H1 (cell line): ENCODE data around the gene TNNT1. TPM values are rescaled to one million over a fixed set of nuclear protein-coding genes. Genes with fewer than 3 reads are reported as not detected.

Experiments
- CTCF ChIA-PET: fragments of 300-600 bp; sonication (Branson Sonifier 250); formaldehyde crosslinking; loops from one replicate; lab custom pipeline; 2021; ENCODE audit not compliant: partially characterized antibody; lab: Charles Lee
- POLR2A ChIA-PET: fragments of 300-600 bp; sonication (Branson Sonifier 250); formaldehyde crosslinking; loops from one replicate; lab custom pipeline; 2021; ENCODE audit warnings: inconsistent platforms; ENCODE audit not compliant: partially characterized antibody; lab: Charles Lee
- DNase-seq, 2 experiments: peaks; one replicate each; pipeline versions ENCODE4 v3.0.0 to v3.0.0-alpha.2; 2010 to 2022; ENCODE audit warnings: low spot score in 2 of 2, low read depth in 1 of 2, mixed read lengths in 1 of 2
- FAIRE-seq: peaks from 2 replicates; lab custom pipeline; 2011; peaks lifted over from hg19 to GRCh38; lab: Jason Lieb, UNC
- H2AFZ ChIP-seq: 2 replicates; pipeline ENCODE4 v1.8.1; 2012; ENCODE audit warnings: low read length, inconsistent platforms
- H2AK5ac ChIP-seq: 2 replicates; pipeline ENCODE4 v1.6.1; 2013; ENCODE audit warnings: low read depth, low read length
- H2BK120ac ChIP-seq: replicated peaks from 2 replicates; pipeline ENCODE3; 2013; ENCODE audit warnings: low read depth, low read length, inconsistent platforms
- H2BK12ac ChIP-seq: 2 replicates; pipeline ENCODE4 v1.6.1; 2013; ENCODE audit warnings: low read depth, low read length
- H2BK15ac ChIP-seq: 2 replicates; pipeline ENCODE4 v1.6.1; 2013; ENCODE audit warnings: low read length
- H2BK20ac ChIP-seq: 2 replicates; pipeline ENCODE4 v1.6.1; 2013; ENCODE audit warnings: low read length
- H2BK5ac ChIP-seq: 2 replicates; pipeline ENCODE4 v1.6.1; 2013; ENCODE audit warnings: low read depth, low read length
- H3K14ac ChIP-seq: 2 replicates; pipeline ENCODE4 v1.6.1; 2013; ENCODE audit warnings: inconsistent platforms; ENCODE audit not compliant: insufficient read length
- H3K18ac ChIP-seq: 2 replicates; pipeline ENCODE4 v1.6.1; 2013; ENCODE audit warnings: low read length; ENCODE audit errors: extremely low read depth
- H3K23ac ChIP-seq: 2 replicates; pipeline ENCODE4 v1.6.1; 2013; ENCODE audit warnings: inconsistent platforms; ENCODE audit not compliant: insufficient read length
- H3K23me2 ChIP-seq: 2 replicates; pipeline ENCODE4 v1.6.1; 2013; ENCODE audit warnings: low read depth, low read length
- H3K27ac ChIP-seq: 2 replicates; pipeline ENCODE4 v1.6.1; 2011; ENCODE audit warnings: low read depth, low read length, inconsistent platforms
- H3K27me3 ChIP-seq, 4 experiments: replicated peaks in 1 of 4; 1 replicate in 1 of 4; 2 replicates in 3 of 4; pipeline versions ENCODE4 v1.6.1 to v1.8.1; 2011 to 2013; ENCODE audit warnings: low read length in 3 of 4, mild to moderate bottlenecking in 3 of 4, inconsistent platforms in 2 of 4, mixed read lengths in 2 of 4, moderate library complexity in 1 of 4; ENCODE audit not compliant: control insufficient read depth in 3 of 4, insufficient read depth in 3 of 4; ENCODE audit errors: extremely low read depth in 1 of 4
- H3K36me3 ChIP-seq, 4 experiments: 2 replicates each; pipeline versions ENCODE4 v1.6.1 to v1.8.1; 2011 to 2013; ENCODE audit warnings: mild to moderate bottlenecking in 4 of 4, low read length in 3 of 4, moderate library complexity in 2 of 4, control low read depth in 1 of 4, inconsistent platforms in 1 of 4; ENCODE audit not compliant: insufficient read depth in 4 of 4, control insufficient read depth in 2 of 4
- H3K4ac ChIP-seq: replicated peaks from 2 replicates; pipeline ENCODE3; 2013; ENCODE audit warnings: low read length, low read depth, mixed read lengths, inconsistent platforms; ENCODE audit not compliant: insufficient read length
- H3K4me1 ChIP-seq, 4 experiments: replicated peaks in 1 of 4; 1 replicate in 1 of 4; 2 replicates in 3 of 4; pipeline versions ENCODE4 v1.6.1 to v1.8.1; 2011 to 2013; ENCODE audit warnings: low read length in 3 of 4, inconsistent platforms in 2 of 4, mixed read lengths in 1 of 4; ENCODE audit not compliant: insufficient read depth in 4 of 4, control insufficient read depth in 3 of 4
- H3K4me2 ChIP-seq, 2 experiments: 2 replicates each; pipeline versions ENCODE4 v1.6.1 to v1.8.1; 2011 to 2013; ENCODE audit warnings: low read depth in 2 of 2, low read length in 2 of 2, control low read depth in 1 of 2, inconsistent platforms in 1 of 2, mild to moderate bottlenecking in 1 of 2; ENCODE audit not compliant: insufficient read depth in 1 of 2
- H3K4me3 ChIP-seq, 4 experiments: fragments of 200-600, 300-600 bp in 1 of 4; sonication (generic), shearing (Covaris generic), sonication (Bioruptor Twin) in 1 of 4; 2 replicates each; pipeline versions ENCODE4 v1.5.1 to v1.8.1; 2011 to 2016; ENCODE audit warnings: low read length in 4 of 4, low read depth in 3 of 4, control low read depth in 2 of 4, inconsistent platforms in 2 of 4, mild to moderate bottlenecking in 2 of 4, mixed read lengths in 1 of 4, moderate library complexity in 1 of 4; ENCODE audit not compliant: insufficient read depth in 2 of 4; ENCODE audit errors: extremely low read depth in 1 of 4
- H3K56ac ChIP-seq: replicated peaks from 2 replicates; pipeline ENCODE3; 2013; ENCODE audit warnings: low read depth, mild to moderate bottlenecking, mixed read lengths, low read length, inconsistent platforms; ENCODE audit not compliant: insufficient read length
- H3K79me1 ChIP-seq: 2 replicates; pipeline ENCODE4 v1.6.1; 2013; ENCODE audit warnings: low read depth, low read length, control low read depth
- H3K79me2 ChIP-seq, 2 experiments: 2 replicates each; pipeline versions ENCODE4 v1.6.1 to v1.8.1; 2012 to 2013; ENCODE audit warnings: low read length in 2 of 2, mild to moderate bottlenecking in 2 of 2, inconsistent platforms in 1 of 2; ENCODE audit not compliant: insufficient read depth in 2 of 2, control insufficient read depth in 1 of 2
- H3K9ac ChIP-seq, 4 experiments: replicated peaks in 1 of 4; 1 replicate in 1 of 4; 2 replicates in 3 of 4; pipeline versions ENCODE4 v1.6.1 to v1.8.1; 2011 to 2013; ENCODE audit warnings: low read depth in 3 of 4, low read length in 3 of 4, control low read depth in 2 of 4, mild to moderate bottlenecking in 2 of 4, moderate library complexity in 2 of 4, inconsistent platforms in 1 of 4; ENCODE audit errors: extremely low read depth in 1 of 4
- H3K9me3 ChIP-seq, 2 experiments: 2 replicates each; pipeline versions ENCODE4 v1.6.1 to v1.8.1; 2012 to 2013; ENCODE audit warnings: mild to moderate bottlenecking in 2 of 2, moderate library complexity in 2 of 2, control low read depth in 1 of 2, inconsistent platforms in 1 of 2, low read depth in 1 of 2, low read length in 1 of 2, mixed read lengths in 1 of 2; ENCODE audit not compliant: insufficient read depth in 2 of 2
- H4K20me1 ChIP-seq, 2 experiments: replicated peaks in 1 of 2; 2 replicates each; pipeline versions ENCODE3 to v1.8.1; 2011 to 2013; ENCODE audit warnings: inconsistent platforms in 2 of 2, low read length in 2 of 2, mild to moderate bottlenecking in 1 of 2; ENCODE audit not compliant: insufficient read depth in 2 of 2, control insufficient read depth in 1 of 2
- H4K5ac ChIP-seq: 2 replicates; pipeline ENCODE4 v1.6.1; 2013; ENCODE audit warnings: low read length, low read depth, mixed read lengths, inconsistent platforms; ENCODE audit not compliant: insufficient read length
- H4K8ac ChIP-seq: 2 replicates; pipeline ENCODE4 v1.8.0; 2013; ENCODE audit warnings: mild to moderate bottlenecking, moderate library complexity, low read length, inconsistent platforms; ENCODE audit not compliant: insufficient read depth; ENCODE audit errors: extremely low read depth
- H4K91ac ChIP-seq: replicated peaks from 2 replicates; pipeline ENCODE3; 2013; ENCODE audit warnings: low read length, mixed read lengths, inconsistent platforms; ENCODE audit not compliant: insufficient read length
- EGR1 ChIP-seq: IDR thresholded peaks from 2 replicates; pipeline ENCODE4 v1.6.1; 2011; ENCODE audit warnings: low read depth, low read length, borderline replicate concordance
- EP300 ChIP-seq, 2 experiments: IDR thresholded peaks; 1 replicate in 1 of 2; 2 replicates in 1 of 2; pipeline ENCODE4 v1.6.1; 2011 to 2012; ENCODE audit warnings: low read depth in 2 of 2, low read length in 2 of 2, mild to moderate bottlenecking in 2 of 2, borderline replicate concordance in 1 of 2, inconsistent platforms in 1 of 2, moderate library complexity in 1 of 2
- FOSL1 ChIP-seq: IDR thresholded peaks from 2 replicates; pipeline ENCODE4 v1.6.1; 2011; ENCODE audit warnings: mild to moderate bottlenecking, low read depth, low read length, moderate library complexity; ENCODE audit not compliant: insufficient read depth
- JUND ChIP-seq: IDR thresholded peaks from 2 replicates; pipeline ENCODE4 v1.6.1; 2011; ENCODE audit warnings: mild to moderate bottlenecking, improper control_type of control experiment, low read length
- NANOG ChIP-seq: IDR thresholded peaks from 2 replicates; pipeline ENCODE4 v1.6.1; 2011; ENCODE audit warnings: low read length, low read depth, mild to moderate bottlenecking, inconsistent platforms; ENCODE audit not compliant: insufficient read depth, poor library complexity, severe bottlenecking
- PHF8 ChIP-seq: fragments of 200-600 bp; sonication (generic); conservative IDR thresholded peaks from 2 replicates; pipeline ENCODE4 v1.7.1; 2012; ENCODE audit warnings: low read depth, mild to moderate bottlenecking, inconsistent platforms, low read length, moderate library complexity
- RBBP5 ChIP-seq: IDR thresholded peaks from 2 replicates; pipeline ENCODE4 v1.7.1; 2012; ENCODE audit warnings: low read depth, mild to moderate bottlenecking, inconsistent platforms, low read length, moderate library complexity, borderline replicate concordance
- SIRT6 ChIP-seq: IDR thresholded peaks from one replicate; pipeline ENCODE4 v1.7.1; 2012; ENCODE audit warnings: low read length, inconsistent platforms
- SIX5 ChIP-seq: IDR thresholded peaks from 2 replicates; pipeline ENCODE4 v1.6.1; 2011; ENCODE audit warnings: mild to moderate bottlenecking, low read depth, low read length
- SP2 ChIP-seq: IDR thresholded peaks from 2 replicates; pipeline ENCODE4 v1.6.1; 2012; ENCODE audit warnings: mild to moderate bottlenecking, low read length, inconsistent platforms
- TAF1 ChIP-seq: IDR thresholded peaks from 2 replicates; pipeline ENCODE4 v1.6.1; 2011; ENCODE audit warnings: mild to moderate bottlenecking, low read depth, low read length
- ZNF274 ChIP-seq: IDR thresholded peaks from 2 replicates; pipeline ENCODE4 v1.7.0; 2012; ENCODE audit warnings: low read length, borderline replicate concordance; ENCODE audit errors: extremely low read depth
- WGBS, 2 experiments: shearing (Covaris generic) in 1 of 2; methylation state at CpG; one replicate each; pipeline versions ENCODE4 v1.1.6 to v1.1.7; 2013 to 2015; ENCODE audit warnings: low lambda C conversion rate in 2 of 2, mixed read lengths in 2 of 2, inconsistent platforms in 1 of 2, low coverage in 1 of 2, missing lambda C conversion rate in 1 of 2; ENCODE audit not compliant: insufficient replicate concordance in 2 of 2, insufficient coverage in 1 of 2, insufficient read length in 1 of 2; ENCODE audit errors: extremely low coverage in 1 of 2, missing lambda C conversion rate in 1 of 2; 5-methylcytosine and 5-hydroxymethylcytosine counted together
- polyA plus RNA-seq, 7 experiments: library from polyadenylated mRNA; depleted of rRNA in 3 of 7; stranded (reverse) in 5 of 7; unstranded in 2 of 7; fragments of >200 nt in 5 of 7; fragments of 200-250 nt in 2 of 7; gene quantifications; 1 replicate in 5 of 7; 2 replicates in 1 of 7; 4 replicates in 1 of 7; pipeline versions ENCODE4 v1.2.1 to v1.2.3, GENCODE V29; 2011 to 2013; ENCODE audit warnings: missing spikeins in 2 of 7, mixed read lengths in 2 of 7
- total RNA-seq: library from RNA; stranded (reverse); fragmentation: NEBNext Ultra II Directional; extraction: Animal tissue kit (Norgen Biotek cat#: 25700); gene quantifications from 2 replicates; pipeline ENCODE4 v1.2.1, GENCODE V29; 2021
- TF ChIP-seq, protein P1 (sequence below): IDR thresholded peaks from 2 replicates; pipeline ENCODE4 v1.6.1; 2012; ENCODE audit warnings: inconsistent platforms

Gene TNNT1
- total and polyA plus RNA-seq, 2 of the 8 experiments (the other 6 are each of a cell fraction or from before 2014, with no cell fraction given) = 69.6 to 107 TPM

DNA sequence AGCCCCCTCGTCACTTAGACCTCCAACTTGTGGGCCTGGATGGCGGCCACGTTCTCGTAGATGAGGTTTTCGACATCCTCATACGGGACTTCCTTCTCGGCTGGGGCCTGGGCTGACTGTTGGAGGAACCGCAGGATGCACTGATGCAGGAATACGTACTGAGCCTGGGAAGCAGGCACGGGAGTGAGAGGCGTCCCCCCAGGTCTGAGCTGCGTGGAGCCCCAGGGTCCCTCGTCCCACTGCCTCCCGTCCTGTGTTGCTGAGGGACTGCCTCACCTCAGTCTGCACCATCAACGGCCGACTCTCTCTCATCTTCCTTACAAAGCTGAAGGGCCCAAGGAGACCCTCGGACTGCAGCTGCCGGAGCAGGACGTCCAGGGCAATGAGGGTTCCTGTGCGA is 32.7 kb upstream of the TNNT1 start:
- Histone ChIP-seq H3K14ac (no peak overlapping the region), H4K5ac (no peak overlapping the region), H3K4me1 (peaks cover 0 to 6% (median 5%) of the 10 kb centered on the region in 4 experiments; a peak in 5 of 7 replicates), H2AFZ (no peak overlapping the region), H2BK12ac (no peak overlapping the region), H4K20me1 (peaks cover 0 to 7% of the 10 kb centered on the region in 2 experiments), H2BK120ac (no peak overlapping the region), H3K23me2 (peaks cover 12% of the 10 kb centered on the region; the same call in 1 of the 2 replicates), H3K79me1 (no peaks in the 10 kb centered on the region), H3K56ac (no peak overlapping the region), H2BK20ac (no peak overlapping the region), H2BK5ac (no peak overlapping the region), H4K8ac (no peak overlapping the region), H3K4ac (no peak overlapping the region), H3K79me2 (no peaks in the 10 kb centered on the region), H2AK5ac (no peak overlapping the region), H3K27me3 (peaks cover 0 to 36% (median 22%) of the 10 kb centered on the region in 4 experiments; a peak in 5 of 7 replicates), H3K18ac (no peak overlapping the region), H3K4me3 (no peak overlapping the region), H3K36me3 (no peaks in the 10 kb centered on the region), H3K27ac (no peak overlapping the region), H2BK15ac (no peak overlapping the region), H3K4me2 (no peak overlapping the region), H3K9me3 (no peaks in the 10 kb centered on the region), H4K91ac (no peak overlapping the region), H3K9ac (no peak overlapping the region), H3K23ac (no peak overlapping the region)
- 80% methylated on average over 19 of the region's 20 CpGs; no CpG with 5 or more reads in 1 of the 2 experiments for WGBS, 2 experiments
- FAIRE-seq (no peak), DNase-seq (no peak)
- ChIA-PET POLR2A (interaction anchor here (0.9 to 1.2 kb wide), 3 partner anchors 59 to 202 kb away, joined by 3 to 5 read pairs (median 3); partner anchors contain the start of gene TMEM238), CTCF (interaction anchor here (1.2 kb wide), 1 partner anchor 96 kb away, joined by 4 read pairs; no protein-coding TSS in a partner anchor)
- TF ChIP-seq ZNF274 (no peak), SIX5 (no peak), SIRT6 (no peak), NANOG (no peak), PHF8 (no peak), EGR1 (no peak), RBBP5 (no peak), EP300 (IDR thresholded peaks at IDR 0.05; ENCODE audit: borderline replicate concordance in 1 of 2, low read depth in 2 of 2, low read length in 2 of 2) (no peak), TAF1 (no peak), SP2 (no peak), FOSL1 (no peak), JUND (no peak)
- TF ChIP-seq, protein P1, sequence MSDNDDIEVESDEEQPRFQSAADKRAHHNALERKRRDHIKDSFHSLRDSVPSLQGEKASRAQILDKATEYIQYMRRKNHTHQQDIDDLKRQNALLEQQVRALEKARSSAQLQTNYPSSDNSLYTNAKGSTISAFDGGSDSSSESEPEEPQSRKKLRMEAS = no peak
